Measurements from ENCODE around the gene PABPN1L.

- TF ChIP-seq CTCF (IDR thresholded peaks at IDR 0.05) (no peak), EZH2 (IDR thresholded peaks at IDR 0.05; ENCODE audit: borderline replicate concordance, insufficient read depth, low read depth, low read length, poor library complexity, severe bottlenecking) (no peak)
Observed at GRCh38 chr16:88817785-88818574, 48.5 kb downstream of the PABPN1L start.
